Activated T-helper 2 cell treated with anti-CD3 and anti-CD28 coated beads, Interferon-gamma antibody, Interleukin-2, Interleukin-4, amounts not matched to agents 10 μg/mL and 5 μg/mL and 100 μg/mL, durations not matched to agents 14 hours and 24 hours and 36 hours (primary cell): ENCODE data around the gene GARIN3. TPM values are rescaled to one million over a fixed set of nuclear protein-coding genes. Genes with fewer than 3 reads are reported as not detected.

Experiments
- DNase-seq: peaks from one replicate; pipeline ENCODE4 v3.0.0; 2021; ENCODE audit warnings: low spot score
- H3K27ac Mint-ChIP-seq: one replicate; pipeline ENCODE4 v1.8.0; 2021; ENCODE audit warnings: mixed read lengths
- H3K27me3 Mint-ChIP-seq: one replicate; pipeline ENCODE4 v1.8.0; 2021; ENCODE audit warnings: low read depth, mixed read lengths
- H3K36me3 Mint-ChIP-seq: one replicate; pipeline ENCODE4 v1.8.0; 2021; ENCODE audit warnings: low read depth, mixed read lengths
- H3K4me1 Mint-ChIP-seq: one replicate; pipeline ENCODE4 v1.8.0; 2021; ENCODE audit warnings: low read depth, mixed read lengths
- H3K4me3 Mint-ChIP-seq: one replicate; pipeline ENCODE4 v1.8.0; 2021; ENCODE audit warnings: low read depth, mild to moderate bottlenecking, moderate library complexity, mixed read lengths
- H3K9me3 Mint-ChIP-seq: one replicate; pipeline ENCODE4 v1.8.0; 2021; ENCODE audit warnings: mixed read lengths
- intact Hi-C: fragments of 100-400 bp; cut with micrococcal nuclease; formaldehyde crosslinking; loops from one replicate; pipeline ENCODE4 v1.15.1; 2023
- total RNA-seq: library from RNA; stranded (reverse); gene quantifications from 2 replicates; pipeline ENCODE4 v1.2.3, GENCODE V29; 2022

Gene GARIN3
- total RNA-seq, 1 donor from 2014 or later, result 0.23 TPM

DNA sequence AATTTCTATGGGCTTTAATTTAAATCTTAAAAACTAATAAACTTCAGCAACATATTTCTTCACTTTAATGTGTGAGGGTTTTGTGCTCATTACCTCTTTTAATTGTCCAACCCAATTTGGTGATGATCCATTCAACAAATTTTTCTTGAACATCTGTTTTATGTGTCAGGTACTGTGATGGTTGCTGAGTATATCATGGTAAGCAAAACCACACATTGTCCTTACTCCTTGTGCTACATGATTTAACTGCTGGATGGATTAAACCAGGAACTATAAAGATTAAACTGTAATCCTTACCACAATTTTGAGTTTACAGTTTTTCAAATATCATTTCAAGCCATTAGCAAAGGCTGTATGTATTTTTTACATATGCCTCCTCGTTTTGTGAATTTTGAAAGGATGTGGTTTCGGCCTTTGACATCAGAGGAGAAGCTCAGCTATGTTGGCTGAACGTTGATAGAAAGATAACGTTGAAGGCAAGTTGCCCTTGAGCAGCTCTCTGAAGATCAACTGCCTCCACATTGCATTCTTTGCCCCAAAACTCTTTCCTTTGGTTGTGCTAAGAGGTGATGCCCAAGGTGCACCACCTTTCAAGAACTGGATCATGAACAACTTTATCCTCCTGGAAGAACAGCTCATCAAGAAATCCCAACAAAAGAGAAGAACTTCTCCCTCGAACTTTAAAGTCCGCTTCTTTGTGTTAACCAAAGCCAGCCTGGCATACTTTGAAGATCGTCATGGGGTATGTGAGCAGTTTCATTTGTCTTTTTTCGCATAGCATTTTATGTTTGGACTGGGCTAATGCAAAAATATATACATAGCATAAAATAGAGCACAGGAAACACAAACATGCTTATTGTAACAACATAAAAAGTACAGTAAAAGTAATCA lies 14.6 kb upstream of the GARIN3 start, which contains the start of gene ITK:
TSS of gene ITK (plus strand) at position 467 of the 891 bp plus-strand sequence. CDS start at position 605, 138 bp downstream.
- Mint-ChIP-seq H3K9me3 (peaks cover 11% of the 10 kb centered on the region), H3K27ac (peak within 1 kb of the TSS; percentile 98), H3K4me3 (peak within 1 kb of the TSS; percentile 99), H3K36me3 (peaks cover 58% of the 10 kb centered on the region), H3K27me3 (no peaks in the 10 kb centered on the region), H3K4me1 (peaks cover 44% of the 10 kb centered on the region)
- DNase-seq, result peak; percentile 53
- intact Hi-C loops, result loop anchor here (1.0 to 5.0 kb wide), 9 partner anchors 8 to 362 kb away; no protein-coding TSS in a partner anchor

DNA sequence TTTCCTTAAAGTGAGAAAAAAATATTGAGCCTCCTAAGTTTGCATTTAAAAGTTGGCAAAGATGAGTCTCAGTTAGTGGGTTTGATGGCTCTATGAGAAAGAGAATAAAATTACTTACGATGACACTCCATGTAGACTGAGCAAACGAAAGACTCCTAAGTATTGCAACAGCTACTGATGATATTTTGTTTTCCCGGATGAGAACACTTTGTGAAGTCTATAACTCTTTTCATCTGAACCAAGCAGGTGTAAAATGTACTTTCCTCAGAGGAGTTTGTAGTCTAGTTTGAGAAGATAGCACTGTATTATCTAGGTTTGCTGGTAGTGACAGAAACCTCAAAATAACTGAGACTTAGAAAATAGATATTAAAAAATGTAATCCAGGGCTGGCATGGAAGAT lies 12.9 kb upstream of the GARIN3 start:
- peaks cover 52% of the 10 kb centered on the region for H3K4me1 Mint-ChIP-seq
- peaks cover 11% of the 10 kb centered on the region for H3K9me3 Mint-ChIP-seq
- intact Hi-C loops, result no loop called here
- peak overlapping the region; percentile 98 for H3K27ac Mint-ChIP-seq
- H3K4me3 Mint-ChIP-seq, result peak overlapping the region; percentile 64
- no peaks in the 10 kb centered on the region for H3K27me3 Mint-ChIP-seq
- H3K36me3 Mint-ChIP-seq, result peaks cover 44% of the 10 kb centered on the region
- no peak for DNase-seq

DNA sequence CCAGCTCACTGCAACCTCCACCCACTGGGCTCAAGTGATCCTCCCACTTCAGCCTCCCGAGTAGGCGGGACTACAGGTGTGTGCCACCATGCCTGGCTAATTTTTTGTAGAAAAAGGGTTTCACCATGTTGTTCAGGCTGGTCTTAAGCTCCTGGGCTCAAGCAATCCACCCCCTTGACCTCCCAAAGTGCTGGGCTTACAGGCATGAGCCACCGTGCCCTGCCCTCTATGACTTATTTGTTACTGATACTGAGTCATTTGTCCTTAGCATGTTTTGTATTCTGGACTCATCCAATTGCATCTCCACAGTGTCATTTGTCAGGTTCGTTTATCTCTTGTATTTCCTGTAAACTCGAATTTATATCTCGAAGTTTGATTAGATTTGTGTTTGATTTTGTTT lies 11.9 kb upstream of the GARIN3 start:
- Mint-ChIP-seq H3K27me3 (no peaks in the 10 kb centered on the region), H3K9me3 (peaks cover 11% of the 10 kb centered on the region), H3K4me1 (peaks cover 53% of the 10 kb centered on the region), H3K27ac (peak overlapping the region; percentile 98), H3K4me3 (peak overlapping the region; percentile 64), H3K36me3 (peaks cover 35% of the 10 kb centered on the region)
- intact Hi-C loops, result no loop called here
- DNase-seq, result peak; percentile 7

DNA sequence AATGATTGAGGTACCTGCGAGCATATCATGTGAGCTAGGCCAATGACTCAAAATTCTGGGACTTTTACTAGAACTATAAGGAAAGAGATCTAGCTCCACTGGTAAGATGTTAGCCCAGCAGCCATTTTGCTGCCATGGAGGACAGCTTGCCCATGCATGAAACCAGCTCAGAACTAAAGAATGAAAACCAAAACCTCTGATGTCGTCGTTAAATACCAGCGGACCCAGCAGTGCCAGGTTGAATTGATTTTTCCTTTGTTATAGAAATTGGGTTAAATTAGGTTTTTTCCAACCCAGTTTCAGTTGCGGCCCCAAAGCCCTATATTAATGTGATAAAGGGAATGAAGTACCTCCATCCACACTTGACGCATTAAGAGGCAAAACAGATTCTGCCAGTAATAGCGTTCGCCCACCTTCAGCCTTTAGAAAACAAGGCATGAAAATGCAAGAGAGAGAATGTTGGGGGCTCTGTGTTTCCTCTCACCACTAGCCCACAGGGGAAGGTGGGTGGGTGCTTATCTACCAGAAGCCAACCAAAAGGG lies 9.1 kb upstream of the GARIN3 start:
- peak overlapping the region; percentile 34 for H3K4me3 Mint-ChIP-seq
- no peak for DNase-seq
- intact Hi-C loops, result loop anchor here (1.0 kb wide), 1 partner anchor 15 kb away; no protein-coding TSS in a partner anchor

DNA sequence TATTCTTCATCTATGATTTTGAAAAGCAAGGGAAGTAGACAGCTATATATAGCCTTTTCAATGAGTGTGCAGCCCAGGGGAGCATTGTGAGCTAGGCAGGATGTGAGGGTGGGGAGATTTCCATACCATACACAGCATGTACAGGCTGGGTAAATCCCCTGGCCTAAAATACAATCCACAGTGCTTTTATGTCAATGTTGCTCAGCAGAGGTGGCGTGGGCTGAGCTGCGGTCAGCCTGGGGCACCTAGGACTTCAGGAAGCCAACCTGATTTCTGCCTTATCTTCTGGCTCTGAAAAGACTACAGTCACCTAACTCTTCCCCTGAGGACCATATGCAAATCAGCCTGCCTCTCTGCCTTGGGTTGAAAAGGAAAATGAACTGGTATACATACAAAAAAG lies 6.3 kb upstream of the GARIN3 start:
- Mint-ChIP-seq H3K36me3 (peaks cover 20% of the 10 kb centered on the region), H3K4me3 (peak overlapping the region; percentile 73), H3K27ac (peak overlapping the region; percentile 98), H3K9me3 (peaks cover 12% of the 10 kb centered on the region), H3K4me1 (peaks cover 72% of the 10 kb centered on the region), H3K27me3 (no peaks in the 10 kb centered on the region)
- intact Hi-C loops, result loop anchor here (1.0 to 5.0 kb wide), 5 partner anchors 8 to 430 kb away; partner anchors contain the start of gene ITK
- peak; percentile 78 for DNase-seq

More for the DNA sequence above, 9.1 kb upstream of the GARIN3 start:
- Mint-ChIP-seq H3K27me3 (no peaks in the 10 kb centered on the region), H3K36me3 (peaks cover 23% of the 10 kb centered on the region), H3K27ac (peak overlapping the region; percentile 92), H3K9me3 (peaks cover 22% of the 10 kb centered on the region), H3K4me1 (peaks cover 75% of the 10 kb centered on the region)

DNA sequence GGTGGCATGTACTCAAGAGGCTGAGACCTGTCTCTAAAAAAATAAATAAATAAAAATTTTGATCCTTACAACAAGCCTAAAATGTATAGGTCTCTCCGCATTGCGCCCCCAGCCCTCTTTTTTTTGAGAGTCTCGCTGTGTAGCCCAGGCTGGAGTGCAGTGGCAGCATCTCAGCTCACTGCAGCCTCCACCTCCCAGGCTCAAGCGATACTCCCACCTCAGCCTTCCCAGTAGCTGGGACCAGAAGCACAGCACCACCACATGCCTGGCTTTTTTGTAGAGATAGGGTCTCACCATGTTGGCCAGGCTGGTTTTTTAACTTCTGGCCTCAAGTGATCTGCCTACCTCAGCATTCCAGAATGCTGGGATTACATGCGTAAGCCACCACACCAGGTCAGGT lies 2.2 kb upstream of the GARIN3 start:
- H3K27me3 Mint-ChIP-seq, result no peaks in the 10 kb centered on the region
- peak; percentile 0 for DNase-seq
- peak overlapping the region; percentile 86 for H3K27ac Mint-ChIP-seq
- H3K36me3 Mint-ChIP-seq, result peaks cover 17% of the 10 kb centered on the region
- H3K4me3 Mint-ChIP-seq, result no peak overlapping the region
- peaks cover 12% of the 10 kb centered on the region for H3K9me3 Mint-ChIP-seq
- intact Hi-C loops, result no loop called here
- H3K4me1 Mint-ChIP-seq, result peaks cover 75% of the 10 kb centered on the region

DNA sequence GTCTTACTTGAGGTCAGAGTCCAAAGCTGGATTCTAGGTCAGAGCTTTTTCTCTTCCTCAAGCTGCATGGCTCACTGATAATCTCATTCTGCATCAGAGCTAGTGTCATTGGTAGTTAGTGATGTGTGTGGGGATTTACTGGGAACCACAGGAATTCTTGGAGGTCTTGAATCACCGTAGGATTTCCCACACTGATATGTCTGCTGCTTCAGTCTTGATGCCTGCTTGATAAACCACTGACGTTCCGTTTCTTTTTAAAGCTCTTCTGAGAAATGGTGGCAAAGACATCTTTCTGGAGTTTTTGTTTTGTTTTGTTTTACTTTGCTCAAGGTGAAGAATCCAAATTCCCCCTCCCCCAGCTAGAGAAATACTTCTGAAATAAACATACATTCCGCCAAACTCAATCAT lies 1.2 kb upstream of the GARIN3 start:
- DNase-seq, result peak; percentile 9
- intact Hi-C loops, result loop anchor here (1.0 kb wide), 5 partner anchors 8 to 55 kb away; partner anchors contain the start of gene ITK

DNA sequence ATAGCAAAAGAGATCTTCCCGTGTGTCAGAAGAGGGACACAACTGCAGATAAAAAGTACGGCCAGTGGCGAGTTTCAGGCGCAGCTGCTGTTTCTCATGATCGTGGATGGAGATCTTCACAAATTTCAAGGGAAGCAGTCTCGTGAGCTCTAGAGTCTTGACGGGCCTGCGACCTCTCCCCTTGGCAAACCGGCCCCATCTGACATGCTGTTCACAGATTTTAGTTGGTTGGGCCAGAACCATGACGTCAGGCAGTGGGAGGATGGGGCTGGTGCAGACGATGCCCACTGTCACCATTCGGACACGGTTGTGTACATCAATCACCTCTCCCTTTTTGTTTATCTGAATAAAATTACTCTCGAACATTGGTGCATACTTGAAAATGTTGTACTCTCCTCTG lies 396 bp downstream of the GARIN3 start:
- H3K9me3 Mint-ChIP-seq, result peaks cover 6% of the 10 kb centered on the region
- intact Hi-C loops, result no loop called here
- H3K27ac Mint-ChIP-seq, result no peak overlapping the region
- no peaks in the 10 kb centered on the region for H3K27me3 Mint-ChIP-seq
- peaks cover 11% of the 10 kb centered on the region for H3K36me3 Mint-ChIP-seq
- H3K4me1 Mint-ChIP-seq, result peaks cover 68% of the 10 kb centered on the region
- DNase-seq, result peak; percentile 1
- H3K4me3 Mint-ChIP-seq, result no peak overlapping the region

More for the DNA sequence above, 1.2 kb upstream of the GARIN3 start:
- Mint-ChIP-seq H3K4me3 (peak overlapping the region; percentile 43), H3K36me3 (peaks cover 17% of the 10 kb centered on the region), H3K4me1 (peaks cover 75% of the 10 kb centered on the region), H3K27ac (peak overlapping the region; percentile 86), H3K9me3 (peaks cover 12% of the 10 kb centered on the region), H3K27me3 (no peaks in the 10 kb centered on the region)

DNA sequence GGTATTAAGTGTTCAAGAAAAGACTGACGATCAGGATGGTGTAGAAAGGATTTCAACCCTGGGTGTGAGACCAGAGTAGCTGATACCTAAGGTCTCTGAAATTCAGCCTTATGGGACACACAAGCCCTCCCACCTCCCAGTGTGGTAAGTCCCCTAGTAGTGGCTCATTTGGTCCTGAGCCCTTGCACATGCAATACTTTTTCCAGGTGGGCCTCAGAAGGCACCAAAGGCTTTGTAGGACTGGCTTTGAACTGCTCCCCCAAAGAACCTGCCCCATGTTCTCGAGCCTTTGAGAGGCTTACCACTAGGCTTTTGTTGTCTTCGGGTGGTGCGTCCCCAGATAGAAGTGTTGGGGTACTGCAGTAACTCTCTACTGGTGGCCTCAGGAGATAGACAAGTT lies 803 bp downstream of the GARIN3 start:
- H3K4me3 Mint-ChIP-seq, result no peak overlapping the region
- peaks cover 66% of the 10 kb centered on the region for H3K4me1 Mint-ChIP-seq
- peaks cover 7% of the 10 kb centered on the region for H3K36me3 Mint-ChIP-seq
- no peak overlapping the region for H3K27ac Mint-ChIP-seq
- intact Hi-C loops, result no loop called here
- peak; percentile 6 for DNase-seq
- H3K27me3 Mint-ChIP-seq, result no peaks in the 10 kb centered on the region
- peaks cover 2% of the 10 kb centered on the region for H3K9me3 Mint-ChIP-seq

DNA sequence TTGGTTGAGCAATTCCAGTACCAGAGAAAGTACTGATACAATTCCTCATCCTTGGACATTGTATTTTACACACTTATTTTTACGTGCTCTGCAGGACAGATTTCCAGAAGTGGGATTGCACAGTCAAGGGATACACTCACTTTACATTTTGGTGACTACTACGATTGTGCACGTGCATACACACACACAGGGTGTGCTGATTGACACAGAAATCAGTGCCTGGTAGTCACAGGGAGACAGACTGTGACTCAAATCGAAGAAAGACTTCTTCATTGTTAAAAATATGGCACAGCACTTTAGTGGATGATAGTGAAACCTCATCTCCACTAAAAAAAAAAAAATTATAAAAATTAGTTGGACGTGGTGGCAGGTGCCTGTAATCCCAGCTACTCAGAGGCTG lies 1.5 kb downstream of the GARIN3 start:
- H3K9me3 Mint-ChIP-seq, result no peaks in the 10 kb centered on the region
- H3K4me3 Mint-ChIP-seq, result no peak overlapping the region
- H3K27ac Mint-ChIP-seq, result no peak overlapping the region
- no peaks in the 10 kb centered on the region for H3K27me3 Mint-ChIP-seq
- peak; percentile 1 for DNase-seq
- H3K4me1 Mint-ChIP-seq, result peaks cover 68% of the 10 kb centered on the region
- intact Hi-C loops, result no loop called here
- peaks cover 4% of the 10 kb centered on the region for H3K36me3 Mint-ChIP-seq

DNA sequence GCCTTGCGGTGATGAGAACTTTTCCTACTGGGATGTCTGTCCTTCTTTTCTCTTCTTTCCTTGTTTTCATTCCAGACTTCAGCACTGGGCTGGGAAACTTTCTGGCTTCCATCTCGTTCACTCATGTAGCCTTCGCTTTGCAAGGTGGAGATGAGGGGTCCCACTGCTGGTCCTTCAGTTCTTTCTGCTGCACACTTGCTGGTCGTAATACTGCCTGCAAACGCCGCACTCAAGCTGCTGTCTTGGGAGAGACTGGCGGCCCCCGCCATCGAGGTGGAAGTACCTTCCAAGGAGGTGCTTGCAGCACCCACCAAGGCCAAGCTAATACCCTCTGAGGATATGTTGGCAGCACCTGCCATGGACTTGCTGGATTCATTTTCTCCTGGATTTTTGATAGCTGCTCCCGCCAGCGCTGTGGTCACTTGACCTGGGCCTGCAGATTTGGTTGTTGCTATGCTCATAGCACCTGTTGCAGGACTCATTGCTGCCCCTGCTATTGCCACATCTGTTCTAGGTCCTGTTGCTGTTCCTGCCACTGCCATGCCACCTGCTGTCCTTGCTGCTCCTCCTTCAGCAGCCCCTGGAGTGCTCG lies 3.0 kb downstream of the GARIN3 start:
- intact Hi-C loops, result no loop called here
- H3K9me3 Mint-ChIP-seq, result no peaks in the 10 kb centered on the region
- peaks cover 66% of the 10 kb centered on the region for H3K4me1 Mint-ChIP-seq
- H3K27ac Mint-ChIP-seq, result no peak overlapping the region
- no peaks in the 10 kb centered on the region for H3K27me3 Mint-ChIP-seq
- peaks cover 4% of the 10 kb centered on the region for H3K36me3 Mint-ChIP-seq
- no peak overlapping the region for H3K4me3 Mint-ChIP-seq
- DNase-seq, result peak; percentile 6

DNA sequence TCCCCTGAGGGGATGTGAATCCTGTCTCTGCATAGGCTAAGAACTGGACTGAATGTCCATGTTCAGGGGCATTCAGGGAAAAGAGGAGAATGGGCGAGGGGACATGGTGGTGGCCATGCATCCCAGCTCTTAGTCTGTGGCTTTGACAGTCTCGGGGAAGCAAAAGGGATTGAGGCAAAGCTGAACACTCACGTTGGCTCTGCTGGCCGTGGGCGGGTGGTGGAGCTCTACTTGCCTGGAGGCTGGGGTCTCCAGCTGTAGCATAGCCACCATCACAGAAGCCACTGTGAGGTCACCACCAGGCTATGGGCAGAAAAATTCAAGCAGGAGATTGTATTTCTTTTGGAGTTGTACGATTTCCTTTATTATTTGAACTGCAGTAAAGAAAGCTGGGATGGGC lies 4.1 kb downstream of the GARIN3 start:
- intact Hi-C loops, result no loop called here
- DNase-seq, result peak; percentile 3
- Mint-ChIP-seq H3K27ac (no peak overlapping the region), H3K36me3 (peaks cover 4% of the 10 kb centered on the region), H3K9me3 (no peaks in the 10 kb centered on the region), H3K4me1 (peaks cover 63% of the 10 kb centered on the region), H3K4me3 (no peak overlapping the region), H3K27me3 (no peaks in the 10 kb centered on the region)
